Left lobe of liver (tissue), 2 donors: ENCODE measurements around the gene LOXL1. TPM values are rescaled to one million over a fixed set of nuclear protein-coding genes. Genes with fewer than 3 reads are reported as not detected.
"Not testable (repeated sequence)": the region's sequence is repeated elsewhere in the genome, so short reads cannot be mapped to it uniquely, and the experiment has no call there.

Experiments used
- ATAC-seq: fragments of 200-7000 bp; cut with Tn5 transposase; one replicate; pipeline ENCODE4 v1.9.1; 2020; ENCODE audit warnings: mild to moderate bottlenecking, moderate library complexity
- DNase-seq: peaks from one replicate; pipeline ENCODE4 v3.0.0-alpha.2; 2020; ENCODE audit warnings: low spot score
- total RNA-seq: library from RNA; stranded (reverse); gene quantifications from one replicate; pipeline ENCODE4 v1.2.1, GENCODE V29; 2021
- donor health status: DM: no; HTN: no; CAD: no; lungs with moderate emphysema.
- donor health status: DM: no; HTN: yes; CAD: no.

LOXL1 gene
- total RNA-seq, 1 donor from 2014 or later = 0.75 TPM

- no peak for DNase-seq
- no peak for ATAC-seq
These were observed 43.0 kb downstream of the LOXL1 start for GRCh38 chr15:73969151-73969759.

- peak; percentile 100 for ATAC-seq
- peak; percentile 87 for DNase-seq
These were observed 46.9 kb downstream of the LOXL1 start for GRCh38 chr15:73972984-73973682.

- ATAC-seq = not testable (repeated sequence)
- peak; percentile 38 for DNase-seq
These were observed 47.5 kb downstream of the LOXL1 start for GRCh38 chr15:73973683-73974200.

- not testable (repeated sequence) for DNase-seq, ATAC-seq
These were observed 49.3 kb downstream of the LOXL1 start for GRCh38 chr15:73975440-73976125.

- ATAC-seq (no peak), DNase-seq (no peak)
These were observed 52.6 kb downstream of the LOXL1 start for GRCh38 chr15:73978896-73979295.

- ATAC-seq = no peak
- no peak for DNase-seq
These were observed 53.4 kb downstream of the LOXL1 start for GRCh38 chr15:73979636-73980035.

GRCh38 chr15:73981761-73982221 lies 55.5 kb downstream of the LOXL1 start:
- ATAC-seq (no peak), DNase-seq (peak; percentile 34)

GRCh38 chr15:73982222-73982962 lies 56.1 kb downstream of the LOXL1 start:
- DNase-seq = peak; percentile 52
- peak; percentile 65 for ATAC-seq

GRCh38 chr15:73983211-73983727 lies 57.0 kb downstream of the LOXL1 start:
- ATAC-seq (no peak), DNase-seq (no peak)

GRCh38 chr15:73983773-73984172 lies 57.5 kb downstream of the LOXL1 start:
- DNase-seq (no peak), ATAC-seq (no peak)

- DNase-seq = no peak
- no peak for ATAC-seq
These were observed 58.1 kb downstream of the LOXL1 start for GRCh38 chr15:73984208-73984979.

GRCh38 chr15:73985101-73985873 lies 59.0 kb downstream of the LOXL1 start:
- ATAC-seq = no peak
- DNase-seq = no peak

- ATAC-seq (no peak), DNase-seq (no peak)
These were observed 60.0 kb downstream of the LOXL1 start for GRCh38 chr15:73986055-73986775.

- no peak for DNase-seq
- ATAC-seq = no peak
These were observed 60.5 kb downstream of the LOXL1 start for GRCh38 chr15:73986776-73987056.

- DNase-seq = no peak
- no peak for ATAC-seq
These were observed 61.0 kb downstream of the LOXL1 start for GRCh38 chr15:73987250-73987649.

GRCh38 chr15:73987681-73988444 lies 61.6 kb downstream of the LOXL1 start:
- no peak for DNase-seq
- no peak for ATAC-seq

GRCh38 chr15:73988445-73988969 lies 62.2 kb downstream of the LOXL1 start:
- no peak for ATAC-seq
- no peak for DNase-seq
